ENCODE results near the gene CAPN2. TPM values are rescaled to one million over a fixed set of nuclear protein-coding genes. Genes with fewer than 3 reads are reported as not detected.
"Not testable (repeated sequence)": the region's sequence is repeated elsewhere in the genome, so short reads cannot be mapped to it uniquely, and the experiment has no call there.

CAPN2 gene
- total RNA-seq, 1 donor from 2014 or later: 306 TPM

DNA sequence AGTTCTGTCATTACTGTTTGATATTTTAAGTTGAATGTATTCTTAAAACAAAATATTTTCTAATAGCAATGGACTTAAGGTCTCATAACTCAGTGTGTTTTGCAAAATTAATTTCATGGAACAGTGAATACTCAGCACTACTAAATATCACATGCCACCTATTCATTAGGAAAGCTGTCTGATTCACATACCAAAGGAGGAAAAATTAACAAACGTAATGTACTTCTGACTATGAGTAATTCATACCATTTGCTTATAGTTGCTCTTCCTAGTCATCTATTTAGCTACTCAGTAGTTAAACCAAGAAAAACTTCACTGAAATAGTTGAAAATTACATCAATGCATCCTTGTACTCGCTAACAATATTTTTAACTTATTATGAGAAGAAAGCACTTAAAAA, 98.2 kb downstream of the CAPN2 start:
- ATAC-seq: no peak
- Histone ChIP-seq H3K27ac (no peak overlapping the region), H3K27me3 (no peaks in the 10 kb centered on the region), H3K4me1 (no peaks in the 10 kb centered on the region), H3K4me3 (no peak overlapping the region), H3K9me3 (no peaks in the 10 kb centered on the region), H3K36me3 (peaks cover 61% of the 10 kb centered on the region)
- no peak for DNase-seq
- TF ChIP-seq, protein P1, sequence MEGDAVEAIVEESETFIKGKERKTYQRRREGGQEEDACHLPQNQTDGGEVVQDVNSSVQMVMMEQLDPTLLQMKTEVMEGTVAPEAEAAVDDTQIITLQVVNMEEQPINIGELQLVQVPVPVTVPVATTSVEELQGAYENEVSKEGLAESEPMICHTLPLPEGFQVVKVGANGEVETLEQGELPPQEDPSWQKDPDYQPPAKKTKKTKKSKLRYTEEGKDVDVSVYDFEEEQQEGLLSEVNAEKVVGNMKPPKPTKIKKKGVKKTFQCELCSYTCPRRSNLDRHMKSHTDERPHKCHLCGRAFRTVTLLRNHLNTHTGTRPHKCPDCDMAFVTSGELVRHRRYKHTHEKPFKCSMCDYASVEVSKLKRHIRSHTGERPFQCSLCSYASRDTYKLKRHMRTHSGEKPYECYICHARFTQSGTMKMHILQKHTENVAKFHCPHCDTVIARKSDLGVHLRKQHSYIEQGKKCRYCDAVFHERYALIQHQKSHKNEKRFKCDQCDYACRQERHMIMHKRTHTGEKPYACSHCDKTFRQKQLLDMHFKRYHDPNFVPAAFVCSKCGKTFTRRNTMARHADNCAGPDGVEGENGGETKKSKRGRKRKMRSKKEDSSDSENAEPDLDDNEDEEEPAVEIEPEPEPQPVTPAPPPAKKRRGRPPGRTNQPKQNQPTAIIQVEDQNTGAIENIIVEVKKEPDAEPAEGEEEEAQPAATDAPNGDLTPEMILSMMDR (IDR thresholded peaks at IDR 0.05): no peak
- intact Hi-C loops (cut with DNase I): no loop called here

DNA sequence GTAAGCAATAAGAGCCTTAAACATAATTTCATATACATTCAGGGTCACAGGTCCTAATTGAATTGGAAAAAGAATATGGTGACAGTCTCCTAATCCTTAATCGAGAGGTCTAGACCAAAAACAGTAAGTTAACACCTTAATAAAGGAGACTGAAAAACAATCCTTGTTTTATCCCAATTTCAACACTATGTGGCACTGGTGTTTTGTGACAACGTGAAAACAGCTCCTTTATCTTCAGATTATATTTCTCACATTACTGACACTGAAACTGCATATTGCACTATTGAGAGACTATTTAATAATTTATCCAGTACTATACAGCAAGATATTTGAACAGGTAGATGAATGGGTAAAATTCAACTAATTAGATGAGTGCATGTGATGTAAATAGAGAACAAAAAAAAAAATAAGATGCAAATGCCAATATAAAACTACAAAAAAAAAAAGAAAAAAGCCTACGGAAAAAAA, 99.3 kb downstream of the CAPN2 start:
- no peak overlapping the region for H3K27ac ChIP-seq
- intact Hi-C loops (cut with DNase I): no loop called here
- ATAC-seq (peak; percentile 68), DNase-seq (no peak)
- no peaks in the 10 kb centered on the region for H3K27me3 ChIP-seq
- H3K4me1 ChIP-seq: no peaks in the 10 kb centered on the region
- H3K4me3 ChIP-seq: no peak overlapping the region
- peaks cover 50% of the 10 kb centered on the region for H3K36me3 ChIP-seq
- H3K9me3 ChIP-seq: no peaks in the 10 kb centered on the region
- TF ChIP-seq, protein P1 (IDR thresholded peaks at IDR 0.05): peak; percentile 57

DNA sequence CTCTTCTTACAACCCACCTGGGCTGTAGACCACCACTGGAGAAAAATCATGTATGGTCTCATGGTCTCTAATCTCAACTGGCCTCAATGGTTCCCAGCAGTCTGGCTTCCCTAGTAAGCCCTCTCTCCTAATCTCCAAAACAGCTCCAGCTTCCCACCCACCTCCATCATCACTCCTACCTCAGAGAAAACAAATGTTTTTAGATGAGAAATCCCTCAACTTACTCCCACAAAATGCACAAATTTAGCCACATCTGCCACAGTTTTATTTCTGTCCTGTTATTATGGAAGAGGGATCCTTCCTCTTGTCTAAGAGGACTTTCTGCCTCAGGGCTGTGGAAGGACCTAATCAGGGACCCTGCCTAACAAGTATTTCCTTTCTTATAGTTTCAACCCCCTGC, 101.3 kb downstream of the CAPN2 start:
- TF ChIP-seq, protein P1 (IDR thresholded peaks at IDR 0.05): no peak
- Histone ChIP-seq H3K4me1 (no peaks in the 10 kb centered on the region), H3K36me3 (peaks cover 54% of the 10 kb centered on the region), H3K27ac (no peak overlapping the region), H3K4me3 (no peak overlapping the region), H3K27me3 (no peaks in the 10 kb centered on the region), H3K9me3 (no peaks in the 10 kb centered on the region)
- intact Hi-C loops (cut with DNase I): no loop called here
- DNase-seq (no peak), ATAC-seq (no peak)

DNA sequence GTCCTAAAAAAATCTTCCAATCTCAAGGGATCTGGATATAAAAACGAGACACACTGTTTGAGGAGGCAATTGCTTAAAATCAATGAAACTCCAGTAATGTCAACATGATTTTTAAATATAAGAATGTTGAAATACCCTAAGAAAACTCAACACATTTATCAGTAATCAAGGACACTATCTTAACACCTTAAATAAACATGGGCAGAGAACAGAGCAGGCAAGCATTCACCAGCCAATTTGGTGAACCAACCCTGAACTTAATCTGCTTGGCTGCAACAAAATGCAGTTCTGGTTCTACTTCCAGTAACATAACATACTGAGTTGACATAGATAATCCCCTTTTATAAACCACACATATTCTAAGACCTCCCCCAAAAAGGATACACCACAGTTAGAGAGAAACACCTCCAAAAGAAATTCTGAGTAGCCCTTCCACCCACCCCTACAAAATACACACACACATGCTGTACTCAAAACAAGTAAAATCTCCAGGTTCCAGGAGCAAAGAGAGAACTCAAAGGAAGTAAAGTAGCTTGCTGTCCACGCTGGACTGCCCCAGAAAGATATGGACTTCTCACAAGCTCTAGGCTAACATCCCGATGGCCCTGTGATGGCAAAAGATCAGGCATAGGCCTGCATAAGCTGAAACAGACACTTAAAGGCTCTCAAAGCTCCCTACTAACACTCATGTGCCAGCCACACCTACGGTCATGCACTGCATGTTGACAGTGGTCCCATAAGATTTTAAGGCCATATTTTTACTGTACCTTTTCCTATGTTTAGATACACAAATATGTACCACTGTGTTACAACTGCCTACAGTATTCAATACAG, 102.9 kb downstream of the CAPN2 start:
- peak; percentile 61 for ATAC-seq
- Histone ChIP-seq H3K36me3 (peaks cover 38% of the 10 kb centered on the region), H3K27ac (no peak overlapping the region), H3K27me3 (no peaks in the 10 kb centered on the region), H3K4me3 (no peak overlapping the region), H3K9me3 (no peaks in the 10 kb centered on the region), H3K4me1 (peaks cover 8% of the 10 kb centered on the region)
- TF ChIP-seq, protein P1 (IDR thresholded peaks at IDR 0.05): no peak
- DNase-seq: no peak
- intact Hi-C loops (cut with DNase I): no loop called here

DNA sequence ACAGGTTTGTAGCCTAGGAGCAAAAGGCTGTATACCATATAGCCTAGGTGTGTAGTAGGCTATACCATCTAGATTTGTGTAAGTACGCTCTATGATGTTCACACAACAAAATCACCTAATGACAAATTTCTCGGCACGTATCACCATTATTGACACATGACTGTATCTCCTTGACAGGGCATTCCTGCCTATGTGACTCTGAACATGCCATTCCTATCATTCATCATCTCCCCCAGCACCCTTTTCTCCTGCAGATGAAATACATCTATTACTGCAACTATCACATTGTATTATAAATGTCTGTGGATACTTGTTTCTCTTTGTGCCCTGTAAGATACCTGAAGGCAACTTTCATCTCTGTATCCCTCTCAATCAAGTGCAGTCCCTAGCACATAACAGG, 103.5 kb downstream of the CAPN2 start:
- ATAC-seq (peak; percentile 8), DNase-seq (no peak)
- Histone ChIP-seq H3K9me3 (no peaks in the 10 kb centered on the region), H3K36me3 (peaks cover 33% of the 10 kb centered on the region), H3K4me3 (no peak overlapping the region), H3K4me1 (peaks cover 9% of the 10 kb centered on the region), H3K27me3 (no peaks in the 10 kb centered on the region), H3K27ac (no peak overlapping the region)
- TF ChIP-seq, protein P1 (IDR thresholded peaks at IDR 0.05): no peak
- intact Hi-C loops (cut with DNase I): no loop called here

DNA sequence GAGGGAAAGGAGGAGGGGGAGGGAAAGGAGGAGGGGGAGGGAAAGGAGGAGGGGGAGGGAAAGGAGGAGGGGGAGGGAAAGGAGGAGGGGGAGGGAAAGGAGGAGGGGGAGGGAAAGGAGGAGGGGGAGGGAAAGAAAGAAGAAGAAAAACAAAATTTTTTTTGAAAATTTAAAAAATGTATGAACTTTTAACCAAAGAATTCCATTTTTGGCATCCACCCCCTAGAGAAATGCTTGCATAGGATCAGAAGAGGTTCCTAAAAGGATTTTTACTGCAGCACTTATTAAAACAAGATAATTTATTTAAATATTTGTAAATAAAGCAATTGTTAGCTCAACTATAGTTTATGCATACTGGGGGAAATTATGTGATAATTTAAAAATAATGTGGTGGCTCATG, 104.9 kb downstream of the CAPN2 start:
- DNase-seq; intact Hi-C loops (cut with DNase I); H3K27ac ChIP-seq; H3K9me3 ChIP-seq; H3K27me3 ChIP-seq; H3K4me3 ChIP-seq; H3K4me1 ChIP-seq; ATAC-seq: not testable (repeated sequence)
- peaks cover 27% of the 10 kb centered on the region for H3K36me3 ChIP-seq

All from upper lobe of right lung (tissue), 1 donor.